Activated CD8-positive, alpha-beta memory T cell treated with anti-CD3 and anti-CD28 coated beads for 36 hours (primary cell): Measurements from ENCODE around the gene COBLL1. TPM values are rescaled to one million over a fixed set of nuclear protein-coding genes. Genes with fewer than 3 reads are reported as not detected.
"Not testable (repeated sequence)": the region's sequence is repeated elsewhere in the genome, so short reads cannot be mapped to it uniquely, and the experiment has no call there.

ENCODE experiments used
- CTCF ChIA-PET: fragments of 350-600 bp; sonication (Branson Sonifier 250); formaldehyde crosslinking; loops from one replicate; lab custom pipeline; 2021; ENCODE audit warnings: antibody characterized with exemption; lab: Charles Lee
- POLR2A ChIA-PET: fragments of 350-600 bp; sonication (Branson Sonifier 250); formaldehyde crosslinking; loops from one replicate; lab custom pipeline; 2021; ENCODE audit warnings: antibody characterized with exemption; lab: Charles Lee
- total RNA-seq, 2 experiments: library from RNA; stranded (reverse); gene quantifications; one replicate each; pipeline ENCODE4 v1.2.3, GENCODE V29; 2021

The COBLL1 gene
- not detected for total RNA-seq

- CTCF ChIA-PET, result interaction anchor here (0.5 kb wide), 1 partner anchor 88 kb away, joined by 3 read pairs; no protein-coding TSS in a partner anchor
- POLR2A ChIA-PET, result no interaction called here
Observed at GRCh38 chr2:164841719-164842623, at the start of gene COBLL1. COBLL1 (minus strand) TSS chr2:164841823; CDS start chr2:164841196, 627 bp downstream.

DNA sequence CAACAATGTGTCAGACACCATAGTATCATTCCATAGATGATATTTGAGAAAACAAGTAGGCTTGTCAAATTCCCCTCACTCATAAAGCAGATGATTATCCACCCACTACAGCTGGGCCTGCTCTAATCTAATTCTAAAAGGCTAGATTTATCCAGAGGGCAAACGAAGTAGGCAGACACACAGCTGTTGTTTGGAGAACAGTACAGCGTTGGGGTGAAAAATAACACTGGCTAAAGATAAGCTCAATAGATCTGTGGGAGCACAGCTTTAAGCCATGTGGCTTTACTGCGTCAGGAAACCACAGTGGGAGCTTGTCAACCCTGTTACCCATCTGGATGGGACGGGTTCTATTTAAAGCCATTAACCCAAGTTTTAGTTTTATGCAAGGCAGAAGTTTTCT is 48.9 kb upstream of the COBLL1 start:
- CTCF ChIA-PET, result no interaction called here

GRCh38 chr2:164888592-164888991 is 47.0 kb upstream of the COBLL1 start:
- ChIA-PET CTCF (no interaction called here), POLR2A (no interaction called here)

More for the DNA sequence above, 48.9 kb upstream of the COBLL1 start:
- POLR2A ChIA-PET, result no interaction called here

GRCh38 chr2:164887434-164888144 is 46.0 kb upstream of the COBLL1 start:
- CTCF ChIA-PET, result no interaction called here

DNA sequence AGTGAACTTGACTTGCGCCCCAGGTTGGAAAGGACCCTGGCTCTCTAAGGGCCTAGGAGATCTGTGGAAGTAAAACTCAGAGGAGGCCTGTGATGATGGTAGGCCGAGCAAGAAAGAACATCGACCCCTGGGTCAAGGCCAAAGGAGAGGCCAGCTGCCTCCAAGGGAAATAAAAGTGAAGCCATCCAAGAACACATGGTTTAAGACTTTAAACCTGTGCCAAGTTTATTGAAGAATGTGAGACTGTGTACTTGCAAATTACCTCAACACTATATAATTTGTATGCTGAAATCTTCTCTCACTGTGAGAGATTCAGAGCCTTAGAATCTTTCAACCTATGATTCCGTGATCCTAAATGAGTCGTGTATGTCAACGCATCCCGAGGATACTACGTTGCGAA is 40.7 kb upstream of the COBLL1 start:
- ChIA-PET POLR2A (no interaction called here), CTCF (no interaction called here)

More at GRCh38 chr2:164887434-164888144, 46.0 kb upstream of the COBLL1 start:
- POLR2A ChIA-PET, result no interaction called here

DNA sequence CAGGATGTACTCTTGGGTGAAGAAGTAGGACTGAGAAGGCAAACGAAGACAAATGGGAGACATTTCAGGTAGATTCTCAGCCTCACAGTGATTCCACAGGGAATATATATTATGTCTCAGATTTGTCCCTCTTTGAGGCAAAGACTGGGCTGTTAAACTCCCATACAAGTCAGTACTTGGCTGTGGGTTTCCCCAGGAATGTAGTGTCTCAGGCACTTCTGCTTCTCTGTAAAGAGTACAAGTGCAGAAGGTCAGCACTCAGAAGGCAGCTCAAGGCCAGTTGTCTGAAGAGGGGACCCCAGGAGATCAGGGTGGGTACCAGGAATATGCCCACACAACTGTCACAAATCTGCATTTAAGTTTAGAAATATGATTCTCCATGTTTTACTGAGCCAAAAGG is 39.9 kb upstream of the COBLL1 start:
- CTCF ChIA-PET, result interaction anchor here (1.0 kb wide), 1 partner anchor 49 kb away, joined by 3 read pairs; no protein-coding TSS in a partner anchor
- POLR2A ChIA-PET, result no interaction called here

DNA sequence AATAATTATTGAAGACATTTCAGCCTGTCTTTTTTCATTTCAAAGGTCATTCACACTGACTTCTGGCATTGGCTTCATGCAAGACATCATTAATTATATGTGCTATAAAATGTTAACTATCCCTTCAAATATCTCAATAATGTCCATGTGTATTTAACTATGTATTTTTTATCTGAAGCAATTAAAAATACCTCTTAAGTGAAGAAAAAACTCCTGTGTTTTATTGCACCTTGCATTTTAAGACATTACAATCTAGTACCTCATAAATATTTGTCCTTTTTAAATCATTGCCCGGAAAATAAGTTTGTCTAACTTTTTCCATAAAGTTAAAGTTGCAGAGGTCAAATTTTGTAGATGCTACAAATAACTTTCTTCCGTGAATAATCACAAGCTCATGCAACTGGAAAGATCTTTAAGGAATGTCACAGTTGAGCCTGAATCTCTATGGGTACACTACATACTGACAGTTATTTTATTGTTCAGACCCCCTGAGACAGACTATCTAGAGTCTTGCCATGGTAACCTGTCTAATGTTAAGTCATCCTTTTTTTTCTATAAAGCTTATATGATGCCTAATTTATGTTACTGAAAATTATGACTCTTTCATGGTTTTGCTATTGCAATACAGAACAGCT is 38.4 kb upstream of the COBLL1 start:
- CTCF ChIA-PET, result no interaction called here
- POLR2A ChIA-PET, result no interaction called here

- CTCF ChIA-PET, result no interaction called here
- POLR2A ChIA-PET, result no interaction called here
Observed at GRCh38 chr2:164877927-164878326, 36.3 kb upstream of the COBLL1 start.

DNA sequence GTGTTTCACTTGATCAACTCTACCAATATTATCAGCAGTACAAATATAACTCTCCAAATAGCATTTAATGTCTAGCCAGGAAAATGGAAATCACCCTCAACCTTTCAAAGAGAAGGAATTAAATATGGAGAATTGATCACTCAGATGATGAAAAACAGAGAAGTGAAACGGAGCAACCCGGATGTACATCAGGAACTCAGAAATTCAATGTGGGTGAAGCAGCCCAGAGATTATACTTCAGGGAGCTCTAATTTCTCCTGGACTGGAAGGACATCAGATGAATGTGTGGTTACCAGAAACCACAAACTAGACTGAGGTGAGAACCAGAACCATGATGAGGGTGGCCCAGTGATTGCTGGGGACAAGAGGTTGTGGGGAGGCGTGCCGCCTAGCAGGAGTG is 35.5 kb upstream of the COBLL1 start:
- ChIA-PET POLR2A (no interaction called here), CTCF (no interaction called here)

DNA sequence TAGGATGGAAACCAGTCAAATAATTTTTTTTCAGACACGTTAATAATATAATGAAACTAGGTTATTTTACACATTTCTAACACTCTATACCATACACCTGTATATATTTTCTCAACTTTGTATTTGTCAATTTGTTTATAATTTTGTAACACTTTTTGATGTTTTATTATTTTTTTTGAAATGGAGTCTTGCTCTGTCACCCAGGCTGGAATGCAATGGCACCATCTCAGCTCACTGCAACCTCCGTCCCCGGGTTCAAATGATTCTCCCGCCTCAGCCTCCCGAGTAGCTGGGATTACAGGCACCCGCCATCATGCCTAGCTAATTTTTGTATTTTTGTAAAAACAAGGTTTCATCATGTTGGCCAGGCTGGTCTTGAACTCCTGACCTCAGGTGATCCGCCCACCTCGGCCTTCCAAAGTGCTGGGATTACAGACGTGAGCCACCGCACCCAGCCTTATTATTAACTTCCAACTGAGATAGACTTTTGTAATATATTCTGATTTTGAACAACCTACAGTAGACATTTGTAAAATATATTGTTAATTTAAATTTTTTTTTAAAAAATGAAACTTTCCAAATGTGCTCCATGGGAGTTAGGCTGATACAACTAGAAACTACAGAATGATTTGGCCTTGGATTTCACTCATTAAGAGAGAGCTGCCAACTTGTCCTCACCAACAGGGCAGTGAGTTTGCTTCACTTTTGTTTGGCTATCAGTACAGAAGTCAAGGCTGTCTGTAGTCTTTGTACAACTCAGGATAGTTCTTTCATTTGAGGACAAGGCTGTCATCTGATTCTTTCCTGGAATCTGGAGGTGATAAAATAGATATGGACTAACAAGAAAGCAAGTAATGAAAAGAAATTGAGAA is 33.9 kb upstream of the COBLL1 start:
- POLR2A ChIA-PET, result no interaction called here
- CTCF ChIA-PET, result no interaction called here

- ChIA-PET POLR2A (no interaction called here), CTCF (no interaction called here)
Observed at GRCh38 chr2:164873210-164873908, 31.7 kb upstream of the COBLL1 start.

- CTCF ChIA-PET, result no interaction called here
- POLR2A ChIA-PET, result no interaction called here
Observed at GRCh38 chr2:164871404-164871803, 29.8 kb upstream of the COBLL1 start.

- POLR2A ChIA-PET, result no interaction called here
- CTCF ChIA-PET, result no interaction called here
Observed at GRCh38 chr2:164869420-164869772, 27.8 kb upstream of the COBLL1 start.

DNA sequence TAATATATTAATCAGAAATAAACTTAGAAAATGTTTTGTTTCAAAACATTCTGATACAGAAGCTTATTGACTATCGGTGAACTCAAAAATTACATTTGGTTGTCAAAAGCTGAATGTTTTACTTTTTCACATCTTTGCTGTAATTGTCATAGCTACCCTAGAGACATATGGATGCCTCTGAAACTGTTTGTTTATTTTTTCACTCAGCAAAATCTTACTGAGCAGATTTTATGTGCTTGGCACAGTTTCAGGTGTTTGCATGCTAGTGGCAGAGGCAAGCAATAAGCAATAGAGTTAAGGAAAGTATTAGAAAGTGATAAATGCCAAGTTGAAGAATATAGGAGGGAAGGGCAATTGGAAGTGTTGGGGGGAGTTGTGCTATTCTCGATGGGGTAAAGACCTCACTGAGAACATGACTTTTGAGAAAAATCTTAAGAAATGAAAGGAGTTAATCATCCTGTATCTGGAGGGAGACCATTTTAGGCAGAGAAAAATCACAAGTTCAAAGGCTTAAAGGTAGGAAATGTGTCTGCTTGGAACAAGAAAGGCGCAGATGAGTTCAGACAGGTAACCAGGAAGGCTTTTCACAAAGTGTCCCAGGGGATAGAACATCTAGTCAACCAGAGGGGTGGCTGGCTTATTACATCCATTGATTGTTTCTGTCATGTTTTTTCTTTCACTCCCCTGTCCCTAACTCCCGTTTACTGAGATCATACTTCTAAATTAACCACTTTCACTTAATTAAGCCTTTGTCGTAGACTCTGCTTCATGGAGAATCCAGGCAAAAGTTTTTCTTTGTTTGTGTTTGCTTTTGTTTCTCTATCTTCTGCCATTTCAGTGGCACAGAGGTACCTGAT is 27.2 kb upstream of the COBLL1 start:
- POLR2A ChIA-PET, result no interaction called here
- CTCF ChIA-PET, result no interaction called here

GRCh38 chr2:164867779-164868397 is 26.3 kb upstream of the COBLL1 start:
- POLR2A ChIA-PET, result no interaction called here

DNA sequence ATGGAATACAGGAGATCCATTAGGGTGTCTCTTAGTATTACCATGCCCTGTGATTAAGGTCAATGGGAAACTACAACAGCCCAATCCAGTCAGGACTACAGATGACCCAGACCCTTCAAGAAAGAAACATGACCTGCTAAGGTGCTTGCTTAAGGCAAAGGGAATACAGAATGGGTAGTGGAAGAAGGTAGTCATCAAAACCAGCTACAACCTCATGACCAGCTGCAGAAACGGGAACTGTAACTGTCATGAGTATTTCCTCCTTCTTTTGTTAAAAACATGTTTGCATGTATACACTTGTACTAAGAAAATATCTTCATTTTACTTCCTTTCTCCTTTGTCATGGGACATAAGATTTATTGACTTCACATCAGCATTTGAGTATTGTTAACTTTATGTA is 24.8 kb upstream of the COBLL1 start:
- POLR2A ChIA-PET, CTCF ChIA-PET: not testable (repeated sequence)

More at GRCh38 chr2:164867779-164868397, 26.3 kb upstream of the COBLL1 start:
- CTCF ChIA-PET, result no interaction called here

GRCh38 chr2:164860694-164861042 is 19.0 kb upstream of the COBLL1 start:
- ChIA-PET POLR2A (no interaction called here), CTCF (no interaction called here)
